Activated CD4-positive, CD25-positive, alpha-beta regulatory T cell treated with anti-CD3 and anti-CD28 coated beads, Interleukin-2, amount 50 U/mL, for 16 hours (primary cell): ENCODE measurements around the gene ZC3H11A.
"Not testable (repeated sequence)": the region's sequence is repeated elsewhere in the genome, so short reads cannot be mapped to it uniquely, and the experiment has no call there.

ENCODE experiments used
- DNase-seq: peaks from one replicate; pipeline ENCODE4 v3.0.0-alpha.2; 2020; ENCODE audit warnings: low read depth, low spot score

The ZC3H11A gene

GRCh38 chr1:203781962-203782361 is 13.5 kb upstream of the ZC3H11A start:
- DNase-seq = no peak

GRCh38 chr1:203789966-203790365 is 5.5 kb upstream of the ZC3H11A start:
- no peak for DNase-seq

- DNase-seq = no peak
Measured at GRCh38 chr1:203791498-203791897, 3.9 kb upstream of the ZC3H11A start.

GRCh38 chr1:203792486-203792885 is 2.9 kb upstream of the ZC3H11A start:
- DNase-seq = no peak

- DNase-seq = not testable (repeated sequence)
Measured at GRCh38 chr1:203793561-203793960, 1.9 kb upstream of the ZC3H11A start.

GRCh38 chr1:203794764-203795440 is 521 bp upstream of the ZC3H11A start:
- no peak for DNase-seq

- no peak for DNase-seq
Measured at GRCh38 chr1:203796236-203796605, 798 bp downstream of the ZC3H11A start.

GRCh38 chr1:203797216-203797615 is 1.8 kb downstream of the ZC3H11A start:
- no peak for DNase-seq

GRCh38 chr1:203797948-203798655 is 2.7 kb downstream of the ZC3H11A start:
- DNase-seq = no peak

- DNase-seq = no peak
Measured at GRCh38 chr1:203799157-203799556, 3.7 kb downstream of the ZC3H11A start.

- DNase-seq = no peak
Measured at GRCh38 chr1:203799971-203800370, 4.5 kb downstream of the ZC3H11A start.

- no peak for DNase-seq
Measured at GRCh38 chr1:203805689-203806088, 10.3 kb downstream of the ZC3H11A start.

- DNase-seq = no peak
Measured at GRCh38 chr1:203807196-203807595, 11.8 kb downstream of the ZC3H11A start.

GRCh38 chr1:203813581-203814341 is 18.3 kb downstream of the ZC3H11A start:
- DNase-seq = no peak

GRCh38 chr1:203818399-203818798 is 23.0 kb downstream of the ZC3H11A start:
- no peak for DNase-seq

- DNase-seq = no peak
Measured at GRCh38 chr1:203823306-203823705, 27.9 kb downstream of the ZC3H11A start.

- no peak for DNase-seq
Measured at GRCh38 chr1:203826175-203826574, 30.8 kb downstream of the ZC3H11A start.

- DNase-seq = no peak
Measured at GRCh38 chr1:203828002-203828401, 32.6 kb downstream of the ZC3H11A start.

- DNase-seq = no peak
Measured at GRCh38 chr1:203828503-203828902, 33.1 kb downstream of the ZC3H11A start.

GRCh38 chr1:203829247-203829646 is 33.8 kb downstream of the ZC3H11A start:
- DNase-seq = not testable (repeated sequence)

- DNase-seq = no peak
Measured at GRCh38 chr1:203835476-203835875, 40.1 kb downstream of the ZC3H11A start.

GRCh38 chr1:203839081-203839480 is 43.7 kb downstream of the ZC3H11A start:
- no peak for DNase-seq
